ENCODE measurements around the gene GRIA3. TPM values are rescaled to one million over a fixed set of nuclear protein-coding genes. Genes with fewer than 3 reads are reported as not detected.

The GRIA3 gene
- total RNA-seq, 1 experiment from 2014 or later = 1.4 TPM

- Mint-ChIP-seq H3K4me1 (peaks cover 14% of the 10 kb centered on the region in 2 experiments), H3K4me3 (no peak overlapping the region), H3K9me3 (peaks cover 2 to 44% of the 10 kb centered on the region in 2 experiments; a peak in 3 of 5 replicates), H3K27me3 (ENCODE audit: low read depth) (no peaks in the 10 kb centered on the region), H3K36me3 (ENCODE audit: insufficient read depth in 1 of 3, low read depth in 3 of 3) (no peaks in the 10 kb centered on the region; a peak in 1 of 7 replicates), H3K27ac (no peak overlapping the region)
- Histone ChIP-seq H3K4me2 (ENCODE audit: insufficient read depth, insufficient read length, low read length) (no peak overlapping the region), H2AFZ (ENCODE audit: low read length) (no peak overlapping the region), H2AK5ac (ENCODE audit: insufficient read length, low read length) (no peak overlapping the region), H4K5ac (ENCODE audit: insufficient read length, low read depth, low read length) (no peak overlapping the region), H2BK120ac (ENCODE audit: low read depth, low read length, poor library complexity, severe bottlenecking) (no peak overlapping the region), H3K23me2 (ENCODE audit: insufficient read length, low read depth, low read length, poor library complexity, severe bottlenecking) (no peaks in the 10 kb centered on the region), H3K27me3 (ENCODE audit: insufficient read depth, low read length) (no peaks in the 10 kb centered on the region), H3K14ac (ENCODE audit: insufficient read depth, low read length) (no peak overlapping the region), H3K9me3 (ENCODE audit: control insufficient read depth, low read depth, low read length) (peaks cover 30% of the 10 kb centered on the region), H2BK12ac (ENCODE audit: insufficient read length, low read depth, low read length) (no peak overlapping the region), H3K79me1 (ENCODE audit: insufficient read depth, low read depth, low read length, poor library complexity, severe bottlenecking) (no peaks in the 10 kb centered on the region), H3K4ac (ENCODE audit: low read depth, low read length) (no peak overlapping the region), H4K8ac (replicated peaks; ENCODE audit: insufficient read length, low read depth, low read length) (no peak overlapping the region), H3K79me2 (ENCODE audit: insufficient read depth, low read length) (no peaks in the 10 kb centered on the region), H3K4me1 (ENCODE audit: insufficient read depth, low read length) (no peaks in the 10 kb centered on the region), H2BK15ac (ENCODE audit: low read depth, low read length) (no peak overlapping the region), H3T11ph (ENCODE audit: low read length) (no peak overlapping the region), H4K20me1 (ENCODE audit: control insufficient read depth, insufficient read depth, insufficient read length) (no peaks in the 10 kb centered on the region), H3K56ac (ENCODE audit: insufficient read length, low read depth, low read length) (no peak overlapping the region), H2BK5ac (ENCODE audit: insufficient read length, low read length) (no peak overlapping the region), H3K27ac (ENCODE audit: insufficient read length, low read depth, low read length) (no peak overlapping the region), H3K23ac (ENCODE audit: insufficient read length, low read depth, low read length) (no peak overlapping the region), H3K9ac (ENCODE audit: extremely low read depth, insufficient read length, low read length) (no peak overlapping the region), H3K18ac (ENCODE audit: insufficient read length, low read depth, low read length) (no peak overlapping the region), H4K91ac (ENCODE audit: insufficient read length, low read depth, low read length) (no peak overlapping the region), H2BK20ac (ENCODE audit: low read depth, low read length, poor library complexity, severe bottlenecking) (no peak overlapping the region)
- no CpG with 5 or more reads among the region's 4 CpGs for WGBS (ENCODE audit: extremely low coverage, insufficient read length, low lambda C conversion rate)
- DNase-seq = no peak
- TF ChIP-seq CTCF (conservative IDR thresholded peaks at IDR 0.05) = no peak
These were observed 248.5 kb downstream of the GRIA3 start for GRCh38 chrX:123432361-123433150.

Measured in H9 (cell line).